ENCODE results near the gene TAF4.
"Not testable (repeated sequence)": the region's sequence is repeated elsewhere in the genome, so short reads cannot be mapped to it uniquely, and the experiment has no call there.

- not testable (repeated sequence) for TF ChIP-seq POLR2A (IDR thresholded peaks at IDR 0.05); CTCF (IDR thresholded peaks at IDR 0.05); POLR2AphosphoS5 (IDR thresholded peaks at IDR 0.05; ENCODE audit: insufficient read depth in 1 of 2, low read depth in 1 of 2)
These were observed 120.7 kb downstream of the TAF4 start for GRCh38 chr20:61944967-61945366.

Measured in vagina (tissue), 2 donors.